ENCODE data around the gene LAG3.

DNA sequence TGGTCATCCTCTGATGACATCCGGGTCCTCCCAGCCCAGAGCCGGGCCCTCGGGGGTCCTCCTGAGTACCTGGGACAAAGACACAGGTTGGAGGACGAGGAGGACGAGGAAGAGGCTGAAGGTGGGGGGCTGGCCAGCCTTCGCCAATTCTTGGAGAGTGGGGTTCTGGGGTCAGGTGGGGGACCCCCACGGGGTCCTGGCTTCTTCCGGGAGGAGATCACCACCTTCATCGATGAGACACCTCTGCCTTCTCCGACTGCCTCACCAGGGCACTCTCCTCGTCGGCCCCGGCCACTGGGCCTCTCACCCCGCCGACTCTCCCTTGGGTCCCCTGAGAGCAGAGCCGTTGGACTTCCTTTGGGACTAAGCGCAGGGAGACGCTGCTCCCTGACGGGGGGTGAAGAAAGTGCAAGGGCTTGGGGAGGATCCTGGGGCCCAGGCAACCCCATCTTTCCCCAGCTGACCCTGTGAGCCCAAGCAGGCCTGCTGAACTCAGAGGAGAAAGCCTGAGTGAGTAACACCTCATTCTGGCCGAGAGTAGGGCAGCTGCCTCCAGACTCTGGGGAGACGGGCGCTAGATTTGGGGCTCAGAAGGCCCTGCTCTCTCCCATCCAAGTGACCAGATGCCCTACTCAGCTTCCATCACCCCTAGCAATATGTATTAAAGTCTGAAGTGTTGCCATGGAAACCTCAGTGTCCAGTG lies 54.6 kb downstream of the LAG3 start:
- no peak for TF ChIP-seq CTCF (optimal IDR thresholded peaks at IDR 0.05 in 1 of 3, IDR thresholded peaks at IDR 0.05 in 1 of 3, conservative IDR thresholded peaks at IDR 0.05 in 1 of 3; ENCODE audit: extremely low read depth in 1 of 3, insufficient read depth in 2 of 3, low read length in 3 of 3)
- TF ChIP-seq EZH2 (IDR thresholded peaks at IDR 0.05; ENCODE audit: low read length) = no peak
